HepG2 (cell line): Measurements from ENCODE around the gene ZNF33A. TPM values are rescaled to one million over a fixed set of nuclear protein-coding genes. Genes with fewer than 3 reads are reported as not detected.
A peak's percentile ranks its signal among the peaks of the same experiment; 100 is the strongest.

ENCODE experiments used
- ATAC-seq: fragments of 200-7000 bp; cut with Tn5 transposase; 3 replicates; pipeline ENCODE4 v1.9.1; 2020; ENCODE audit warnings: mild to moderate bottlenecking, moderate library complexity
- BruUV-seq: library from RNA; stranded (reverse); fragments of 400-500 nt; replicated peaks from 2 replicates; lab custom pipeline; 2021; lab: Mats Ljungman, UMichigan
- CTCF ChIA-PET: fragments of 300-600 bp; formaldehyde crosslinking; extraction: SDS; loops from one replicate; lab custom pipeline; 2021; ENCODE audit warnings: low total read pairs, inconsistent platforms, low intra/inter-chr PET ratio; lab: Yijun Ruan, JAX
- POLR2A ChIA-PET: fragments of 350-600 bp; sonication (Branson Sonifier 250); formaldehyde crosslinking; loops from one replicate; lab custom pipeline; 2020; ENCODE audit warnings: antibody characterized with exemption, inconsistent platforms; lab: Yijun Ruan, JAX
- DNase-seq: peaks from one replicate; pipeline ENCODE4 v3.0.0-alpha.2; 2015; ENCODE audit warnings: low spot score
- FAIRE-seq: peaks from 3 replicates; lab custom pipeline; 2011; peaks lifted over from hg19 to GRCh38; lab: Jason Lieb, UNC
- H2AFZ ChIP-seq: one replicate; pipeline ENCODE4 v1.6.1; 2011; ENCODE audit warnings: low read length, inconsistent platforms
- H3K27ac ChIP-seq: fragments of 300-600 bp; 3 replicates; pipeline ENCODE4 v1.8.0; 2011; ENCODE audit warnings: mixed run types, mild to moderate bottlenecking, mixed read lengths, low read length, inconsistent platforms; ENCODE audit not compliant: insufficient read depth; ENCODE audit errors: extremely low read length
- H3K27me3 ChIP-seq, 2 experiments: fragments of 200-600 bp in 1 of 2; 2 replicates in 1 of 2; 3 replicates in 1 of 2; pipeline versions ENCODE4 v1.6.0 to v1.8.0; 2011; ENCODE audit warnings: low read length in 2 of 2, mild to moderate bottlenecking in 2 of 2, moderate library complexity in 2 of 2, inconsistent platforms in 1 of 2; ENCODE audit not compliant: insufficient read depth in 2 of 2, control insufficient read depth in 1 of 2
- H3K36me3 ChIP-seq, 2 experiments: fragments of 200-600 bp in 1 of 2; replicated peaks in 1 of 2; 2 replicates in 1 of 2; 3 replicates in 1 of 2; pipeline versions ENCODE4 v1.5.1 to v1.8.0; 2011; ENCODE audit warnings: low read length in 2 of 2, inconsistent platforms in 1 of 2; ENCODE audit not compliant: insufficient read depth in 2 of 2, control insufficient read depth in 1 of 2
- H3K4me1 ChIP-seq: 2 replicates; pipeline ENCODE4 v1.5.1; 2012; ENCODE audit warnings: low read length, inconsistent platforms; ENCODE audit not compliant: insufficient read depth
- H3K4me2 ChIP-seq: 2 replicates; pipeline ENCODE4 v1.6.0; 2011; ENCODE audit warnings: low read depth, low read length, inconsistent platforms
- H3K4me3 ChIP-seq, 3 experiments: fragments of 200-600 bp in 1 of 3; sonication (generic), shearing (Covaris generic) in 1 of 3; replicated peaks in 1 of 3; 2 replicates each; pipeline ENCODE4 v1.5.1; 2011 to 2016; ENCODE audit warnings: low read length in 3 of 3, inconsistent platforms in 2 of 3, low read depth in 2 of 3, mild to moderate bottlenecking in 2 of 3, control low read depth in 1 of 3, mixed read lengths in 1 of 3; ENCODE audit not compliant: insufficient read depth in 1 of 3
- H3K79me2 ChIP-seq: one replicate; pipeline ENCODE4 v1.6.1; 2011; ENCODE audit warnings: low read length, inconsistent platforms; ENCODE audit not compliant: insufficient read depth
- H3K9ac ChIP-seq: 2 replicates; pipeline ENCODE4 v1.6.0; 2011; ENCODE audit warnings: mild to moderate bottlenecking, low read depth, low read length, inconsistent platforms; ENCODE audit not compliant: insufficient read depth
- H3K9me3 ChIP-seq: 2 replicates; pipeline ENCODE4 v1.5.1; 2012; ENCODE audit warnings: mild to moderate bottlenecking, low read length
- H4K20me1 ChIP-seq: 2 replicates; pipeline ENCODE4 v1.6.0; 2011; ENCODE audit warnings: inconsistent platforms, mild to moderate bottlenecking, low read length, moderate library complexity; ENCODE audit not compliant: insufficient read depth
- NR2C2 ChIP-seq: sonication (generic); formaldehyde crosslinking; IDR thresholded peaks from 2 replicates; pipeline ENCODE4 v1.4.0; 2020; ENCODE audit warnings: missing genetic modification reagents, mild to moderate bottlenecking, moderate library complexity, borderline replicate concordance
- RBFOX2 ChIP-seq: fragments of 200-400 bp; formaldehyde crosslinking; IDR thresholded peaks from 2 replicates; pipeline ENCODE4 v1.6.1; 2017; ENCODE audit warnings: low read depth, mild to moderate bottlenecking, low read length
- RXRA ChIP-seq: sonication (generic); formaldehyde crosslinking; IDR thresholded peaks from 2 replicates; pipeline ENCODE4 v1.5.1; 2020; ENCODE audit warnings: missing genetic modification reagents
- TBP ChIP-seq: sonication (generic); formaldehyde crosslinking; IDR thresholded peaks from 2 replicates; pipeline ENCODE4 v1.5.0; 2020; ENCODE audit warnings: missing genetic modification reagents
- ZNF12 ChIP-seq: sonication (generic); formaldehyde crosslinking; IDR thresholded peaks from 2 replicates; pipeline ENCODE4 v1.5.0; 2020; ENCODE audit warnings: missing genetic modification reagents
- ZNF550 ChIP-seq: sonication (generic); formaldehyde crosslinking; IDR thresholded peaks from 2 replicates; pipeline ENCODE4 v1.4.0; 2020; ENCODE audit warnings: mild to moderate bottlenecking, missing genetic modification reagents, borderline replicate concordance
- ZNF607 ChIP-seq: sonication (generic); formaldehyde crosslinking; IDR thresholded peaks from 2 replicates; pipeline ENCODE4 v1.5.1; 2020; ENCODE audit warnings: missing genetic modification reagents, mild to moderate bottlenecking, borderline replicate concordance
- ZNF713 ChIP-seq: sonication (generic); formaldehyde crosslinking; IDR thresholded peaks from 2 replicates; pipeline ENCODE4 v1.4.0; 2020; ENCODE audit warnings: mild to moderate bottlenecking, missing genetic modification reagents
- ZNF746 ChIP-seq: sonication (generic); formaldehyde crosslinking; IDR thresholded peaks from 2 replicates; pipeline ENCODE4 v1.8.0; 2022; ENCODE audit warnings: mild to moderate bottlenecking, missing genetic modification reagents
- ZSCAN21 ChIP-seq: sonication (generic); formaldehyde crosslinking; IDR thresholded peaks from 2 replicates; pipeline ENCODE4 v1.8.0; 2022; ENCODE audit warnings: mild to moderate bottlenecking, missing genetic modification reagents, moderate library complexity, borderline replicate concordance
- WGBS: methylation state at CpG from one replicate; pipeline ENCODE4 v1.1.6; 2017; ENCODE audit warnings: low lambda C conversion rate; 5-methylcytosine and 5-hydroxymethylcytosine counted together
- in situ Hi-C: cut with HindIII; loops from 2 replicates; pipeline ENCODE4 v1.10.0; 2017; ENCODE audit warnings: low pct_unique_long_range_greater_than_20kb; ENCODE audit not compliant: extremely low pct_ligation_motif_present
- intact Hi-C: fragments of 100-400 bp; cut with micrococcal nuclease; formaldehyde crosslinking; loops from one replicate; pipeline ENCODE4 v1.10.0; 2022; ENCODE audit not compliant: unreplicated experiment
- polyA plus RNA-seq, 8 experiments: library from polyadenylated mRNA; depleted of rRNA in 3 of 8; stranded (reverse) in 7 of 8; unstranded in 1 of 8; fragments of >200 nt; fragmentation: Illumina TruSeq in 4 of 8; extraction: Trizol in 4 of 8; gene quantifications; 2 replicates each; pipeline versions ENCODE4 v1.2.1 to v1.2.3, GENCODE V29; 2011 to 2016; ENCODE audit warnings: low read depth in 4 of 8, missing spikeins in 1 of 8, mixed read lengths in 1 of 8; ENCODE audit not compliant: insufficient read depth in 1 of 8
- total RNA-seq, 5 experiments: library from RNA; depleted of rRNA; stranded (reverse); fragments of >200 nt; fragmentation: Illumina TruSeq; extraction: Trizol; gene quantifications; 2 replicates each; pipeline ENCODE4 v1.2.3, GENCODE V29; 2016; ENCODE audit warnings: low read depth in 1 of 5
- TF ChIP-seq, protein P1 (sequence below): sonication (generic); formaldehyde crosslinking; IDR thresholded peaks from 2 replicates; pipeline ENCODE4 v1.4.0; 2020; ENCODE audit warnings: mild to moderate bottlenecking, missing genetic modification reagents, borderline replicate concordance
- TF ChIP-seq, protein P2 (sequence below): IDR thresholded peaks from 2 replicates; pipeline ENCODE4 v1.6.1; 2016; ENCODE audit warnings: missing compliant biosample characterization, missing genetic modification reagents, borderline replicate concordance
- TF ChIP-seq, protein P3 (sequence below): sonication (generic); formaldehyde crosslinking; IDR thresholded peaks from 2 replicates; pipeline ENCODE4 v1.4.0; 2020; ENCODE audit warnings: mild to moderate bottlenecking, missing genetic modification reagents

Gene ZNF33A
- total and polyA plus RNA-seq, 2 of the 13 experiments (the other 11 are each of a cell fraction or from before 2014, with no cell fraction given): 13.1 to 22.5 TPM

DNA sequence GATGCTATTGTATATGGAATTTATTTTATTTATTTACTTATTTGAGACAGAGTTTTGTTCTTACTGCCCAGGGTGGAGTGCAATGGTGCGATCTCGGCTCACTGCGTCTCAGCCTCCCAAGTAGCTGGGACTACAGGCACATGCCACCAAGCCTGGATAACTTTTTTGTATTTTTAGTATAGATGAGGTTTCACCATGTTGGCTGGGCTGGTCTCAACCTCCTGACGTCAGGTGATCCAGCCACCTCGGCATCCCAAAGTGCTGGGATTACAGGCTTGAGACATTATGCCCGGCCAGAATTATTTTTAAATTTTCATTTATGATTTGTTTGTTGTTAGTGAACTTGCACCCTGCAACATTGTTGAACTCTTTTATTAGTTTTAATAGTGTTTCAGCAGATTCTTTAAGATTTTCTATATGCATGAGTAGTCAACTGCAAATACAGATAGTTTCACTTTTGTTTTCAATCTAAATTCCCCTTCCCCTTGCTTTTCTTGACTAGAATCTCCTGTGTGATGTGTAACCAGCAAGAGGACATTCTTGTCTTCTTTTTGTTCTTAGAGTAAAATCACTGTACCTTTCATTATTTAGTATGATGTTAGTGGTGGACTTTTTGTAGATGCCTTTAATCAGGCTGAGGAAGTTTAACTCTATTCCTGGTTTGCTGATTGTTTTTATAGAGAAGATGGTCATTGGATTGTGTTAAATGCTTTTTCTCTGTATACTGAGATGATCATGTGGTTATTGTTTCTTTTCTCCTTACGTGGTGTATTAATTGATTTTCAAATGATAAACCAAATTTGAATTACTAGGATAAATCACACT, 27.8 kb downstream of the ZNF33A start:
- Histone ChIP-seq H3K4me1 (no peaks in the 10 kb centered on the region), H3K27ac (no peak overlapping the region), H3K9ac (no peak overlapping the region), H3K4me3 (no peak overlapping the region), H3K27me3 (no peaks in the 10 kb centered on the region), H4K20me1 (no peaks in the 10 kb centered on the region), H3K79me2 (no peaks in the 10 kb centered on the region), H2AFZ (no peak overlapping the region), H3K4me2 (no peak overlapping the region), H3K9me3 (no peaks in the 10 kb centered on the region), H3K36me3 (peaks cover 5 to 17% of the 10 kb centered on the region in 2 experiments; a peak in 4 of 5 replicates)
- POLR2A ChIA-PET: no interaction called here
- in situ Hi-C loops: no loop called here
- intact Hi-C loops: no loop called here
- no peak for DNase-seq
- FAIRE-seq: peak; percentile 28
- no peak for ATAC-seq
- BruUV-seq: no TSS peak
- 98% methylated on average over 7 of the region's 7 CpGs for WGBS
- CTCF ChIA-PET: no interaction called here
- TF ChIP-seq ZNF607 (CRISPR knock-in tag) (no peak), RBFOX2 (no peak), ZSCAN21 (CRISPR knock-in tag) (no peak), ZNF746 (no peak), RXRA (CRISPR knock-in tag) (no peak), ZNF713 (CRISPR knock-in tag) (no peak), NR2C2 (CRISPR knock-in tag) (no peak), ZNF12 (no peak), TBP (CRISPR knock-in tag) (no peak), ZNF550 (no peak)
- TF ChIP-seq, protein P1, sequence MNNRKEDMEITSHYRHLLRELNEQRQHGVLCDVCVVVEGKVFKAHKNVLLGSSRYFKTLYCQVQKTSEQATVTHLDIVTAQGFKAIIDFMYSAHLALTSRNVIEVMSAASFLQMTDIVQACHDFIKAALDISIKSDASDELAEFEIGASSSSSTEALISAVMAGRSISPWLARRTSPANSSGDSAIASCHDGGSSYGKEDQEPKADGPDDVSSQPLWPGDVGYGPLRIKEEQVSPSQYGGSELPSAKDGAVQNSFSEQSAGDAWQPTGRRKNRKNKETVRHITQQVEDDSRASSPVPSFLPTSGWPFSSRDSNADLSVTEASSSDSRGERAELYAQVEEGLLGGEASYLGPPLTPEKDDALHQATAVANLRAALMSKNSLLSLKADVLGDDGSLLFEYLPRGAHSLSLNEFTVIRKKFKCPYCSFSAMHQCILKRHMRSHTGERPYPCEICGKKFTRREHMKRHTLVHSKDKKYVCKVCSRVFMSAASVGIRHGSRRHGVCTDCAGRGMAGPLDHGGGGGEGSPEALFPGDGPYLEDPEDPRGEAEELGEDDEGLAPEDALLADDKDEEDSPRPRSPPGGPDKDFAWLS (CRISPR knock-in tag): no peak
- TF ChIP-seq, protein P2, sequence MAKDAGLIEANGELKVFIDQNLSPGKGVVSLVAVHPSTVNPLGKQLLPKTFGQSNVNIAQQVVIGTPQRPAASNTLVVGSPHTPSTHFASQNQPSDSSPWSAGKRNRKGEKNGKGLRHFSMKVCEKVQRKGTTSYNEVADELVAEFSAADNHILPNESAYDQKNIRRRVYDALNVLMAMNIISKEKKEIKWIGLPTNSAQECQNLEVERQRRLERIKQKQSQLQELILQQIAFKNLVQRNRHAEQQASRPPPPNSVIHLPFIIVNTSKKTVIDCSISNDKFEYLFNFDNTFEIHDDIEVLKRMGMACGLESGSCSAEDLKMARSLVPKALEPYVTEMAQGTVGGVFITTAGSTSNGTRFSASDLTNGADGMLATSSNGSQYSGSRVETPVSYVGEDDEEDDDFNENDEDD (CRISPR knock-in tag): no peak
- TF ChIP-seq, protein P3, sequence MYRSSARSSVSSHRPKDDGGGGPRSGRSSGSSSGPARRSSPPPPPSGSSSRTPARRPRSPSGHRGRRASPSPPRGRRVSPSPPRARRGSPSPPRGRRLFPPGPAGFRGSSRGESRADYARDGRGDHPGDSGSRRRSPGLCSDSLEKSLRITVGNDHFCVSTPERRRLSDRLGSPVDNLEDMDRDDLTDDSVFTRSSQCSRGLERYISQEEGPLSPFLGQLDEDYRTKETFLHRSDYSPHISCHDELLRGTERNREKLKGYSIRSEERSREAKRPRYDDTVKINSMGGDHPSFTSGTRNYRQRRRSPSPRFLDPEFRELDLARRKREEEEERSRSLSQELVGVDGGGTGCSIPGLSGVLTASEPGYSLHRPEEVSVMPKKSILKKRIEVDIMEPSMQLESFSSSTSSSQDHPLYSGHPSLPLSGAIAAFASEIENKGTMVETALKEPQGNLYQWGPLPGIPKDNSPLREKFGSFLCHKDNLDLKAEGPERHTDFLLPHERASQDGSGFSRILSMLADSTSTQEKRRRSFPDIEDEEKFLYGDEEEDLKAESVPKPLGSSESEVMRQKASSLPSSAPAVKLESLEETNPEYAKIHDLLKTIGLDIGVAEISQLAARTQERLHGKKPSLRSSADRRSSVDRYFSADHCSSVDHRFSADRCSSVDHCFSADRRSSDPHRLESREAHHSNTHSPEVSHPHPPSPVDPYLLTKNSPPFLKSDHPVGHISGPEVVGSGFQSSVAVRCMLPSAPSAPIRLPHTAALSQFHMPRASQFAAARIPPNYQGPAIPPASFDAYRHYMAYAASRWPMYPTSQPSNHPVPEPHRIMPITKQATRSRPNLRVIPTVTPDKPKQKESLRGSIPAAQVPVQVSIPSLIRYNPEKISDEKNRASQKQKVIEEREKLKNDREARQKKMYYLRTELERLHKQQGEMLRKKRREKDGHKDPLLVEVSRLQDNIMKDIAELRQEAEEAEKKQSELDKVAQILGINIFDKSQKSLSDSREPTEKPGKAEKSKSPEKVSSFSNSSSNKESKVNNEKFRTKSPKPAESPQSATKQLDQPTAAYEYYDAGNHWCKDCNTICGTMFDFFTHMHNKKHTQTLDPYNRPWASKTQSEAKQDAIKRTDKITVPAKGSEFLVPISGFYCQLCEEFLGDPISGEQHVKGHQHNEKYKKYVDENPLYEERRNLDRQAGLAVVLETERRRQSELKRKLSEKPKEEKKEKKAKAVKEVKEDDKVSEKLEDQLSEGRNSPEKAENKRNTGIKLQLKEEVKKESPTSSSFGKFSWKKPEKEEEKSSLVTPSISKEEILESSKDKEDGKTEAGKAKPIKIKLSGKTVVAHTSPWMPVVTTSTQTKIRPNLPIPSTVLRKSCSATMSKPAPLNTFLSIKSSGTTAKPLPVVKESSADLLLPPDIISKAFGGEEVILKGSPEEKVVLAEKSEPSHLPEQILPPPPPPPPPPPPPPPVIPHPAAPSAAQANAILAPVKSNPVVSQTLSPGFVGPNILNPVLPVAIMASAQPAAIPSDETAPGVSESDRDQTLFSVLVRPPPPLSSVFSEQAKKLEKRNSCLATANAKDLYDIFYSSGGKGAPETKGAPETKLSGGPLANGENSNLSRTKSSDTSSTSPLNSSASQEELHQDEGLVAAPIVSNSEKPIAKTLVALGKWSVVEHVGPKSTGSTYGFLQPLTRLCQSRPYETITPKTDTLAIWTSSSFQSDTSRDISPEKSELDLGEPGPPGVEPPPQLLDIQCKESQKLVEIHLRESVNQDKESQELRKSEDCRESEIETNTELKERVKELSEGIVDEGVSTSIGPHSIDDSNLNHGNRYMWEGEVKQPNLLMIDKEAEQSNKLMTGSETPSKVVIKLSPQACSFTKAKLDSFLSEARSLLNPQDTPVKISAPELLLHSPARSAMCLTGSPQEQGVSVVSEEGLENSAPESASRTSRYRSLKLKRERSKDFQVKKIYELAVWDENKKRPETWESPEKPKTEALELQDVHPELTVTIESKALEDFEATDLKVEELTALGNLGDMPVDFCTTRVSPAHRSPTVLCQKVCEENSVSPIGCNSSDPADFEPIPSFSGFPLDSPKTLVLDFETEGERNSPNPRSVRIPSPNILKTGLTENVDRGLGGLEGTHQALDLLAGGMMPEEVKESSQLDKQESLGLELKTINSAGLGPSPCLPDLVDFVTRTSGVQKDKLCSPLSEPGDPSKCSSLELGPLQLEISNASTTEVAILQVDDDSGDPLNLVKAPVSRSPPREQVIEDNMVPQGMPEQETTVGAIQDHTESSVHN (CRISPR knock-in tag): no peak
